ENCODE measurements around the gene VILL. TPM values are rescaled to one million over a fixed set of nuclear protein-coding genes. Genes with fewer than 3 reads are reported as not detected.

VILL gene
- polyA plus RNA-seq, 2 of the 4 experiments (the other 2 are of a cell fraction): 0.05 to 0.22 TPM

GRCh38 chr3:37985637-37986320, 4.8 kb upstream of the VILL start:
- POLR2A ChIA-PET: no interaction called here
- H3K4me2 ChIP-seq: no peak overlapping the region
- TF ChIP-seq ZC3H11A (IDR thresholded peaks at IDR 0.05) (no peak), HOXB13 (CRISPR knock-in tag; IDR thresholded peaks at IDR 0.05; ENCODE audit: low read depth) (no peak), JUNB (IDR thresholded peaks at IDR 0.05) (no peak), CBX8 (IDR thresholded peaks at IDR 0.05) (no peak), CHD4 (IDR thresholded peaks at IDR 0.05; ENCODE audit: borderline replicate concordance) (no peak), TFCP2L1 (CRISPR knock-in tag; IDR thresholded peaks at IDR 0.05) (no peak), CTCF (IDR thresholded peaks at IDR 0.05) (no peak), FOSB (CRISPR knock-in tag; IDR thresholded peaks at IDR 0.05) (no peak), RARB (CRISPR knock-in tag; IDR thresholded peaks at IDR 0.05) (no peak), BCL3 (IDR thresholded peaks at IDR 0.05) (no peak), NPAS2 (CRISPR knock-in tag; IDR thresholded peaks at IDR 0.05; ENCODE audit: borderline replicate concordance) (no peak), EP300 (IDR thresholded peaks at IDR 0.05) (no peak), RAD21 (conservative IDR thresholded peaks at IDR 0.05 in 1 of 2, IDR thresholded peaks at IDR 0.05 in 1 of 2) (no peak), JUN (IDR thresholded peaks at IDR 0.05) (no peak), BHLHE40 (IDR thresholded peaks at IDR 0.05; ENCODE audit: low read depth, low read length) (no peak), PBX3 (IDR thresholded peaks at IDR 0.05) (no peak)
- no peak for DNase-seq (ENCODE audit: low read depth in 1 of 2, low spot score in 1 of 2)
- H3K9me3 ChIP-seq: no peaks in the 10 kb centered on the region
- peaks cover 14% of the 10 kb centered on the region for H3K4me1 ChIP-seq
- CTCF ChIA-PET: interaction anchor here (1.1 to 4.5 kb wide), 4 partner anchors 11 to 18 kb away, joined by 9 to 34 read pairs (median 18); no protein-coding TSS in a partner anchor
- H3K27ac ChIP-seq: no peak overlapping the region
- ATAC-seq: peak in 1 of 2 experiments; percentile 27; a peak in 2 of 6 replicates
- no peak for FAIRE-seq
- H3K4me3 ChIP-seq: no peak overlapping the region
- 81% methylated on average over 7 of the region's 8 CpGs for WGBS (ENCODE audit: missing lambda C conversion rate)

GRCh38 chr3:37986479-37987314, 3.9 kb upstream of the VILL start:
- 67% methylated on average over 5 of the region's 12 CpGs for WGBS (ENCODE audit: missing lambda C conversion rate)
- TF ChIP-seq CEBPB (IDR thresholded peaks at IDR 0.05): no peak
- TF ChIP-seq POLR2A (IDR thresholded peaks at IDR 0.05; ENCODE audit: low read length): no peak
- no peak for TF ChIP-seq HMGXB4 (CRISPR knock-in tag; IDR thresholded peaks at IDR 0.05; ENCODE audit: borderline replicate concordance)
- TF ChIP-seq ZNF302 (CRISPR knock-in tag; IDR thresholded peaks at IDR 0.05): no peak
- no peak for TF ChIP-seq ATOH8 (CRISPR knock-in tag; IDR thresholded peaks at IDR 0.05; ENCODE audit: low read depth)
- TF ChIP-seq HOXA7 (CRISPR knock-in tag; IDR thresholded peaks at IDR 0.05): no peak
- TF ChIP-seq FOSB (CRISPR knock-in tag; IDR thresholded peaks at IDR 0.05): no peak
- TF ChIP-seq SMC3 (IDR thresholded peaks at IDR 0.05): no peak
- no peak for TF ChIP-seq EHMT2 (IDR thresholded peaks at IDR 0.05; ENCODE audit: low read depth)
- TF ChIP-seq POLR2AphosphoS2 (conservative IDR thresholded peaks at IDR 0.05; ENCODE audit: low read length): no peak
- TF ChIP-seq JUNB (IDR thresholded peaks at IDR 0.05): no peak
- TF ChIP-seq CHD4 (IDR thresholded peaks at IDR 0.05; ENCODE audit: borderline replicate concordance): no peak
- no peak for TF ChIP-seq HDAC2 (IDR thresholded peaks at IDR 0.05)
- no peak for TF ChIP-seq RCOR1 (IDR thresholded peaks at IDR 0.05; ENCODE audit: low read depth, low read length)
- TF ChIP-seq MAZ (IDR thresholded peaks at IDR 0.05; ENCODE audit: borderline replicate concordance, low read depth, low read length): no peak
- TF ChIP-seq NFE2L2 (conservative IDR thresholded peaks at IDR 0.05; ENCODE audit: low read length): no peak
- no peak for TF ChIP-seq ZC3H11A (IDR thresholded peaks at IDR 0.05)
- no peak for TF ChIP-seq CBX2 (IDR thresholded peaks at IDR 0.05; ENCODE audit: borderline replicate concordance, low read depth)

More at GRCh38 chr3:37986479-37987314, 3.9 kb upstream of the VILL start:
- DNase-seq (ENCODE audit: low read depth in 1 of 2, low spot score in 1 of 2) (peak in 1 of 2 experiments; percentile 65), ATAC-seq (peak in 1 of 2 experiments; percentile 61; a peak in 3 of 6 replicates), FAIRE-seq (no peak)
- ChIA-PET POLR2A (no interaction called here), CTCF (interaction anchor here (0.6 to 4.5 kb wide), 8 partner anchors 10 to 64 kb away, joined by 3 to 34 read pairs (median 8); no protein-coding TSS in a partner anchor)
- Histone ChIP-seq H3K4me1 (peaks cover 14% of the 10 kb centered on the region), H3K4me2 (peak overlapping the region; percentile 51), H3K4me3 (no peak overlapping the region), H3K9me3 (no peaks in the 10 kb centered on the region), H3K27ac (peak overlapping the region; percentile 53 to 64; a peak in 5 of 6 replicates)
